ENCODE measurements around the gene CDK6.
A peak's percentile ranks its signal among the peaks of the same experiment; 100 is the strongest.

The CDK6 gene

DNA sequence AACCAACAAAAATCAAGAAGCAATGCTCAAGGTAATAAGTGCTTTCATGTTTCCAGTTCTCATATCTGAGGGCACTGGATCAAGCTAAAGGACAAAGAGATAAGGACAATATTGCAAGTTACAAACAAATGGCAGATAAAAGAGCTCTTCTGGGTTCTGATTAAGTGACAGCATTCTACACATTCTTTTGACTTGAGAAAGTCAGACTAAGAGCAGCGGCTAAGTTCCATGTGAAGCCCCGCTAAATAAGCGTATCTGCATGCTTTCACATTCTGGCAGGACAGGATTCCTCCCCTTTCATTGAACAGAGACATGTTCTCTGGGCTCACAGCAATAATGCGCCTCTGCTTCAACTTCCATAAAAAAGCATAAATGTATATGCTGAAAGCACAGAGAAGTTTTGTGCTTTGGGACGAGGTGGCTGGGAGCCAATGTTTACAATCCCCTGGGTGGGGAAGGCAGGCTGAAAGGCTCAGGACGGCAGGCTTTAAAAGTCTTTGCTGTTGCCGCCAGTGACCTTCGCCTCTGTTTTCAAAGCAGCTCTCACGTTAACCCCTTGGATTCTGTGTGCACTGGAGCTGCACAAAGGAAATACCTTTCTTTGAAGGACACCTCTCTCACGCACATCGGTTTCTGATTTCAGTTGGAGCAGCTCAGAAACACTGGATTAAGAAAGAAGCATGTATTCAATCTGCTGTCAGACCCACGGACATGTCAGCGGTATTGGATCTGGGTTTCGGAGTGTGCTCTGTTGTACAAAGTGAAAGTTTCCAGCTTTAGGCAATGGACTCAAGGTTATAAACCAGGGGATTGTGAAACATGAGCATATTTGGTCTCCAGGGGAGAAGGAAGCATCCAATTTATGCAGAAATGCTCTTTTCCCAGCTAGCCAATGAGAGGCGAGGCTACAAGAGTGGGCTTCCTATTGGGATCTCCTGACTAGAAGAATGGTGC, 140.8 kb downstream of the CDK6 start:
- TF ChIP-seq, protein P1, sequence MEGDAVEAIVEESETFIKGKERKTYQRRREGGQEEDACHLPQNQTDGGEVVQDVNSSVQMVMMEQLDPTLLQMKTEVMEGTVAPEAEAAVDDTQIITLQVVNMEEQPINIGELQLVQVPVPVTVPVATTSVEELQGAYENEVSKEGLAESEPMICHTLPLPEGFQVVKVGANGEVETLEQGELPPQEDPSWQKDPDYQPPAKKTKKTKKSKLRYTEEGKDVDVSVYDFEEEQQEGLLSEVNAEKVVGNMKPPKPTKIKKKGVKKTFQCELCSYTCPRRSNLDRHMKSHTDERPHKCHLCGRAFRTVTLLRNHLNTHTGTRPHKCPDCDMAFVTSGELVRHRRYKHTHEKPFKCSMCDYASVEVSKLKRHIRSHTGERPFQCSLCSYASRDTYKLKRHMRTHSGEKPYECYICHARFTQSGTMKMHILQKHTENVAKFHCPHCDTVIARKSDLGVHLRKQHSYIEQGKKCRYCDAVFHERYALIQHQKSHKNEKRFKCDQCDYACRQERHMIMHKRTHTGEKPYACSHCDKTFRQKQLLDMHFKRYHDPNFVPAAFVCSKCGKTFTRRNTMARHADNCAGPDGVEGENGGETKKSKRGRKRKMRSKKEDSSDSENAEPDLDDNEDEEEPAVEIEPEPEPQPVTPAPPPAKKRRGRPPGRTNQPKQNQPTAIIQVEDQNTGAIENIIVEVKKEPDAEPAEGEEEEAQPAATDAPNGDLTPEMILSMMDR (IDR thresholded peaks at IDR 0.05; ENCODE audit: borderline replicate concordance, insufficient read depth, low read depth, low read length) = no peak
- H3K4me3 ChIP-seq (ENCODE audit: low read depth, low read length) = no peak overlapping the region

DNA sequence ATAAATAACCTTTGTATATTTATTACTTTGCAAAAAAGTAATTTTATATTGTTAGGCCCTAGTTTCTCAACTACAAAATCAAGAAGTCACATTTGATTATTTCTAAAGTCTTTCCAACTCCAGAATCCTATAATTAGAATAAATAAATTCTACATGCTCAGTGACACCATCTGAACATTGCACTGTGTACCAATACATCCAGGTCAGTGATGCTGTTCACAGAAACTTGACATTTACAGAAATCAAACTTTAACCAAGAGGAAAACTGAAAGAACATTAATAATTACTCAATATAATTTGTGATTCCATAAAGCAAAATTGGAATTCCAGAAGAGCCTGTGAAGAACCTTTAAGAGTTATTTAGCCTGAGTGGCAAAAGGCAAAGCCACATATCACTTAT, 142.2 kb downstream of the CDK6 start:
- TF ChIP-seq, protein P1 (IDR thresholded peaks at IDR 0.05; ENCODE audit: borderline replicate concordance, insufficient read depth, low read depth, low read length) = no peak
- no peak overlapping the region for H3K4me3 ChIP-seq (ENCODE audit: low read depth, low read length)

DNA sequence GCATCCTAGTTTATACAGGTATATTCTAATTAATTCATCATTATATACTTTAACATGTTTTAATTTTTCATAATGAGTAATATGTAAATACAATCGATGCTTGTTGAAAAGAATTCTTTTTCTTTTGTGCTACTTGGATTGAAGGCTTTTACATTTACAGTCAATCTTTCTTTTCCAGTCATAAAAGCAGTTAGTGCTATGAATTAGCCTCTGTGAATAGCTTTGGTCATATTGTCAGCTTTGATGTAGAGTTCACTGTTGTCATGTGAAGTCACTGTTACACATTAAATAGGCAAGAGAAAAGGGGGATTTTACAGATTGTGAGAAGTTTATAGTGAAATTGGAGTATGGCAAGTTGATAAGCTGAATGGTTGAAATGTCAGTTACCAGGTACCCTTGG, 142.9 kb downstream of the CDK6 start:
- TF ChIP-seq, protein P1 (IDR thresholded peaks at IDR 0.05; ENCODE audit: borderline replicate concordance, insufficient read depth, low read depth, low read length) = no peak
- no peak overlapping the region for H3K4me3 ChIP-seq (ENCODE audit: low read depth, low read length)

- H3K4me3 ChIP-seq (ENCODE audit: low read depth, low read length) = no peak overlapping the region
- TF ChIP-seq, protein P1 (IDR thresholded peaks at IDR 0.05; ENCODE audit: borderline replicate concordance, insufficient read depth, low read depth, low read length) = peak; percentile 28; the same call in 1 of the 2 replicates
Observed at GRCh38 chr7:92691578-92691977, 144.8 kb downstream of the CDK6 start.

DNA sequence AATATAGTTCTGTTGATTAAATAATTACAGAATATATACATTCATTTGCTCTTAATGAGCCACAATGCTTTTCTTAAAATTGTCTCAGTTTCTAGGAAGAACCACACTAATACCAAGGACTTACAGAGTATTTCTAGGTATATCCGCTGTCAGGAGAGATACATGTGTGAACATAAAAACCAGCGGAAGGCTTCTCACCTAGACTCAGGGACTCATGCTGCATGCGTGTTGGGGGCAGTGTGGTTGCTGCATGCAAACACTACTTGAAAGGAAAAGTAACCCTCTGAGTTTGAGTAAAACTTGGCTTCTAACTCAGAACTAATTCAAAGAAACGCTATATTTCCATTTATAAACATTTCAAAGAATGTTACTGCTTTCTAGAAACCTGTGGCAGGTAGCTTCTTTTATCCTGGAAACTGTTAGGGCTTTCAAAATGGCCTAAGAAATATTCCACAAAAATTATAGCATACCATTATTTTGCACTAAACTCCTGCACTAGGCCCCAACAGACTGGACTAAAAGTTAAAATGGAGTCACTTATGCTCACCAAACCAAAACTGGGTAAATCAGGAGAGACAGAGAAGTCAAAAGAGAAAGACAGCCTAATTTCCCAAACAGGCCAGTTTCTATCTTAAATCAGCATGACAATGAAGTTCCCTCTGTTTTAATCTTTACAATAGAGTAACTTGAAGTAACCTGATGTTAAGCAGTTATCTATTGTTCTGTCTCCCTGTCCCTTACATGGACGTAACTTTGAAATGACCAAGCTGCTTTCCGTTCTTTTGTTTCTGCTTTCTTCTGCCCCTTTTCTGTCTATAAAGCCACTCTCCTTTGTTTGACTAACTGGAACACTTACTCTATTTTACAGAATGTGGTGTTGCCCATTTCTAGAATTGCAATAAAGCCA, 151.0 kb downstream of the CDK6 start:
- H3K4me3 ChIP-seq (ENCODE audit: low read depth, low read length) = no peak overlapping the region
- TF ChIP-seq, protein P1 (IDR thresholded peaks at IDR 0.05; ENCODE audit: borderline replicate concordance, insufficient read depth, low read depth, low read length) = no peak

DNA sequence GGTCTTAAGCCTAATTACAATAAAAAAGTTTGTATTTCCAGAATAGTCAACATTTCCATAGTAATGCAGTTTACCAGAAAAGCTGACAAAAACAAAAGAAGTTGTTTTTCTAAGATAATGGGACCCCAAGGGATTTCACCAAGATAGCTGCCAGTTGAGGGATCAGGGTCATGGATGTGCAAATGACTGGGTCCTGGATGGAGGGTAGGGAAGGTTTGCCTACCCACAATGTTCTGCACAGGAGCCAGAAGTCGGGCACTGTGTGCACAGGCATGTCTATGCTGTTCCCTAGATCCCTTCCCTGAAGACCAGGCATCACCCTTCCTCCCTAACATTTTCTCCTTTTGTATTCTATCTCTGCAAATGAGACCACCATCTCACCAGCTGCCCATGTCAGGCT, 152.1 kb downstream of the CDK6 start:
- TF ChIP-seq, protein P1 (IDR thresholded peaks at IDR 0.05; ENCODE audit: borderline replicate concordance, insufficient read depth, low read depth, low read length) = no peak
- no peak overlapping the region for H3K4me3 ChIP-seq (ENCODE audit: low read depth, low read length)

Data from GM12875 (cell line).